Activated CD8-positive, alpha-beta T cell treated with anti-CD3 and anti-CD28 coated beads, Interleukin-2, amount 10 ng/mL, durations not matched to agents 7 days and 5 days (primary cell): ENCODE measurements around the gene ABCB11. TPM values are rescaled to one million over a fixed set of nuclear protein-coding genes. Genes with fewer than 3 reads are reported as not detected.

ENCODE experiments used
- ATAC-seq: fragments of 150-1000 bp; cut with Tn5 transposase; one replicate; pipeline ENCODE4 v1.10.0; 2021; ENCODE audit warnings: moderate library complexity
- CTCF ChIA-PET: fragments of 350-600 bp; sonication (Branson Sonifier 250); formaldehyde crosslinking; loops from one replicate; lab custom pipeline; 2021; ENCODE audit warnings: antibody characterized with exemption; lab: Charles Lee
- POLR2A ChIA-PET: fragments of 350-600 bp; sonication (Branson Sonifier 250); formaldehyde crosslinking; loops from one replicate; lab custom pipeline; 2021; ENCODE audit warnings: antibody characterized with exemption; lab: Charles Lee
- DNase-seq: peaks from one replicate; pipeline ENCODE4 v3.0.0-alpha.2; 2020
- H3K27ac Mint-ChIP-seq: one replicate; pipeline ENCODE4 v1.8.0; 2021; ENCODE audit warnings: mild to moderate bottlenecking, mixed read lengths
- H3K27me3 Mint-ChIP-seq: one replicate; pipeline ENCODE4 v1.8.0; 2021; ENCODE audit warnings: low read depth, mixed read lengths
- H3K36me3 Mint-ChIP-seq: one replicate; pipeline ENCODE4 v1.8.0; 2021; ENCODE audit warnings: low read depth, mixed read lengths
- H3K4me1 Mint-ChIP-seq: one replicate; pipeline ENCODE4 v1.8.0; 2021; ENCODE audit warnings: low read depth, mixed read lengths
- H3K4me3 Mint-ChIP-seq: one replicate; pipeline ENCODE4 v1.8.0; 2021; ENCODE audit warnings: mild to moderate bottlenecking, mixed read lengths
- H3K9me3 Mint-ChIP-seq: one replicate; pipeline ENCODE4 v1.8.0; 2022; ENCODE audit warnings: mixed read lengths; ENCODE audit not compliant: insufficient read depth
- total RNA-seq, 2 experiments: library from RNA; stranded (reverse); gene quantifications; one replicate each; pipeline ENCODE4 v1.2.3, GENCODE V29; 2021

ABCB11 gene
- total RNA-seq, 2 experiments from 2014 or later = 0.03 TPM; not detected in 1

DNA sequence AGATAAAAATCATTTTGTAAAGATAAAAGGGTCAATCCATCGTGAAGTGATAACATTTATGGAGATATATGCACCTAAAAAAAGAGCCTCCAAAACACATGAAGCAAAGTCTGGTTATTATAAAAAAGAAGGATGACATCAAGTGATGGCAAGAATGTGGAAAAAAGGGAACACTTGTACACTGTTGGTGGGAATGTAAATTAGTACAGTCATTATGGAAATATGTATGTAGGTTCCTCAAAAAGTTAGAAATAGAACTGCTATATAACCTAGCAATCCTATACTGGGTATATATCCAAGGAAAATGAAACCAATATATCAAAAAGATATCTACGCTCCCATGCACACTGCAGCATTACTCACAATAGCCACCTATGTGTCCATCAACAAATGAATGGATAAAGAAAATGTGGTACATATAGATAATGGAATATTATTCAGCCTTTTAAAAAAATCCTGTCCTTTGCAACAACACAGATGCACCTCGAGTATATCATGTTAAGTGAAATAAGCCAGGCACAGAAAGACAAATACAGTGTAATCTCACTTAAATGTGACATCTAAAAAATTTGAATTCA lies 28.9 kb downstream of the ABCB11 start:
- no peak overlapping the region for H3K27ac Mint-ChIP-seq
- no peaks in the 10 kb centered on the region for H3K36me3 Mint-ChIP-seq
- peaks cover 2% of the 10 kb centered on the region for H3K27me3 Mint-ChIP-seq
- POLR2A ChIA-PET = no interaction called here
- no peak overlapping the region for H3K4me3 Mint-ChIP-seq
- DNase-seq (no peak), ATAC-seq (no peak)
- H3K4me1 Mint-ChIP-seq = peaks cover 13% of the 10 kb centered on the region
- no peaks in the 10 kb centered on the region for H3K9me3 Mint-ChIP-seq
- CTCF ChIA-PET = no interaction called here

DNA sequence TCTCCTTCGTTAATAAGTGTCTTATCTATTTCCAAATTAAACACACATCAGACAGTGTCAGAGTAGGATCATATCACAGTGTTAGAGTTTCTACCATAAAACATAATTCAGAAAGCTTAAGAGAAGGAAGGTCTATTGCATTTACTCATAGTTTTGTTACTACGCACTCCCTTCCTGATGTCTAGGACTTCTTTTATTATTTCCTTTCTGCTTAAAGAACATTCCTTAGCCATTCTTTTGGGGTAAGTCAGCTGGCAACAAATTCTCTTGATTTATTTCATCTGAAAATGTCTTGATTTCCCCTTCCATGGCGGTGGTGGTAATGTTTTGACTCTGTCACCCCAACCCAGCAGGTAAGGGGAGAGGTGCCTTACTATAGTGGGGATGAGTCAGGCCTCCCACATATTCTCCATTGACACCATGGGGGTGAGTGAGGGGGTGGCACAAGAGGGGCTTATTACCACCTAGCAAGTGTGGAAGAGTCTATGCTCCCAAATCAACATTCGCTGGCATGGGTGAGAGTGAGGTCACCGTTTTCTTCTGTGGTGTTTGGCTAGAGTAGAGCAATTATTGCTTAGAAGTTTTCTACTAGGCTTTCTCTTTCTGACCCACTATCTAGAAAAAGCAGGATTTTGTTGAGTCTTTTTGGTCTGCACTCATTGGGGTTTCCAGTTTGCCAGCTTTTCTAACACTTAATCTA lies 29.9 kb downstream of the ABCB11 start:
- H3K36me3 Mint-ChIP-seq = no peaks in the 10 kb centered on the region
- no peak for ATAC-seq
- CTCF ChIA-PET = no interaction called here
- POLR2A ChIA-PET = no interaction called here
- no peak overlapping the region for H3K4me3 Mint-ChIP-seq
- H3K27me3 Mint-ChIP-seq = peaks cover 8% of the 10 kb centered on the region
- peaks cover 12% of the 10 kb centered on the region for H3K4me1 Mint-ChIP-seq
- no peak overlapping the region for H3K27ac Mint-ChIP-seq
- DNase-seq = no peak
- H3K9me3 Mint-ChIP-seq = no peaks in the 10 kb centered on the region

DNA sequence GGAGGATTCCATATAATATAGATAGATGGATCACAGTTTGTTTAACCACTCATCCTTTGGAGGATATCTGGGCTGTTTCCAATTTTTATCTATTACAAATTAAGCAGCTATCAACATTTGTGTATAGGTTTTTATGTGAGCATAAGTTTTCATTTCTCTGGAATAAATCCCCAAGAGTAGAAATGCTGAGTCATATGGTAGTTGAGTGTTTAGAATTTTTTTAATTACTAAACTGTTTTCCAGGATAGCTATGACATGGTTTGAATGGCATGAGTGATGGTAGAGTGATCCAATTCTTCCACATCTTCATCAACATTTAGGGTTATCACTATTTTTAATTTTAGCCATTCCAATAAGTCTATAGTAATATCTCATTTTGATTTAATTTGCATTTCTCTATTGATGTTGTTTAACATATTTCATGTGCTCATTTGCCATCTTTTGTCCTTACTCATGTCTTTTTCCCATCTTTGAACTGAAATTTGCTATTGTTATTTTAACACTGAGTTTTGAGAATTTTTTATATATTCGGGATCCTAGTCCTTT lies 31.4 kb downstream of the ABCB11 start:
- CTCF ChIA-PET = interaction anchor here (0.9 kb wide), 1 partner anchor 110 kb away, joined by 3 read pairs; no protein-coding TSS in a partner anchor
- no peak for ATAC-seq
- H3K4me1 Mint-ChIP-seq = peaks cover 12% of the 10 kb centered on the region
- H3K4me3 Mint-ChIP-seq = no peak overlapping the region
- POLR2A ChIA-PET = no interaction called here
- peaks cover 11% of the 10 kb centered on the region for H3K27me3 Mint-ChIP-seq
- no peaks in the 10 kb centered on the region for H3K9me3 Mint-ChIP-seq
- DNase-seq = no peak
- no peaks in the 10 kb centered on the region for H3K36me3 Mint-ChIP-seq
- no peak overlapping the region for H3K27ac Mint-ChIP-seq

DNA sequence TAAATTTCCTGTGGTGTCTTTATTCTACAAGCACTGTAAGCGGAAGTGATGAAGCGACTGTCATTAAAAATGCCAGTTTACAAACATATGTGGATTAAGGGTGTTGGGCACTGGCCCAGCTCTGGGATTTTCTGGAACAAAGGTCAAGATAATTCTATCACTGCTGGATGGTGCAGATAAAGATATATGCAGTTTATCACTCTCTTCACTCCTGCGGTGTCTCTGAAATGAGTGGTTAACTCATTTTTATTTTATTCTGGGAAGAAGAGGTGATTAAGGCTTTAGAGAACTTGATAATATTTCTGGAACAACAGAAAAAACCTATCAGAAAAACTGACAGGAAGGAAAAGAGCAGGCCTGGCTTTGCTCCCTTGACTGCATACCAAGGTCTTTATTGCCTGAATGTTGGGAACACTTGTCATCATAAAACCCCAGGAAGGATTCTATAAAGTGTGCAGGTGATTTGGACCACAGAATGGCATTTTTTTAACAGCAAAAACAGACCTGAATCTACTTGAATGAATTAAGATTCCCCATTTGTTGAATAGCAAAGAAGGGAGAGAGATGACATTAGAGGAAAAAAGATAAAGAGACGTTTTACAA lies 32.4 kb downstream of the ABCB11 start:
- H3K4me3 Mint-ChIP-seq = no peak overlapping the region
- ATAC-seq (no peak), DNase-seq (no peak)
- H3K9me3 Mint-ChIP-seq = no peaks in the 10 kb centered on the region
- H3K36me3 Mint-ChIP-seq = no peaks in the 10 kb centered on the region
- ChIA-PET CTCF (interaction anchor here (1.1 kb wide), 1 partner anchor 133 kb away, joined by 4 read pairs; no protein-coding TSS in a partner anchor), POLR2A (no interaction called here)
- H3K27me3 Mint-ChIP-seq = peaks cover 15% of the 10 kb centered on the region
- no peak overlapping the region for H3K27ac Mint-ChIP-seq
- H3K4me1 Mint-ChIP-seq = peaks cover 12% of the 10 kb centered on the region

DNA sequence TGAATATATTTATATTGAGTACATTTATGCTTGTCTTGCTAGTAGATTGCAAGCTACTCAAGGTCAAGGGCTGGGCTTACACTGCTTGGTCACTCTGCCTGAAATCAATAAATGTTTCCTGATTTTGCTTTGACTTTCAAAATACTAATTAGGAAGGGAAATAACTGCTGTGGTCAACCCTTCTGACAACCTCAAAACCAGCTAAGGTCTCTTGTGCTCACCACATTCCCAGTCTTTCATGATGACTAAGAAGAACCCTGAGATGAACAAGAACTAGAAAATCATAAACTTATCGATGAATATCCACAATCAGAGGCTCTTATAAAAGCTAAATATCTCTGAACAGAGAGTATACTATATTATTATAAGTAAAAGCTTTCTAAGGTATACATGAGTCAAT lies 33.3 kb downstream of the ABCB11 start:
- Mint-ChIP-seq H3K36me3 (no peaks in the 10 kb centered on the region), H3K27me3 (peaks cover 15% of the 10 kb centered on the region), H3K4me1 (peaks cover 12% of the 10 kb centered on the region), H3K27ac (no peak overlapping the region), H3K4me3 (no peak overlapping the region), H3K9me3 (no peaks in the 10 kb centered on the region)
- CTCF ChIA-PET = interaction anchor here (1.1 kb wide), 1 partner anchor 134 kb away, joined by 4 read pairs; no protein-coding TSS in a partner anchor
- ATAC-seq (no peak), DNase-seq (no peak)
- POLR2A ChIA-PET = no interaction called here

DNA sequence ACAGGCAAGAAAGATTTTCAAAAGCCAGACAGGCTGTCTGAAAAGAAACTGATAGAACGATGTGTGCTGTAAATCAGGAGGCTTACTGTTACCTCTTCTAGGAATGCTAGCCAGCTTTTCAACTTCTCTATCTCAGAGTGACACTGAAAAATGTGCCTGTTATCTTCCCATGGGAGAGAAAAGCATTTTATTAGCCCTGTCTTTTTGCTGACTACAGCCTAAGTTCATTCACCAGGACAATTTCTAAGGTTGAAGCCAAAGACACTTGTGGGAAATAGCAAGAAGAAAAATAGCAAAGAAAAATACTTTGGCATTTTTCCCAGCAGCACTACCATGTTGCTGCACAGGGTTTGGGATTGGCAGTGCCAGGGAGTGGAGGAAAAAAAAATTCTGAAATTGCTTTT lies 34.0 kb downstream of the ABCB11 start:
- ATAC-seq (no peak), DNase-seq (no peak)
- POLR2A ChIA-PET = no interaction called here
- H3K4me3 Mint-ChIP-seq = no peak overlapping the region
- CTCF ChIA-PET = no interaction called here
- H3K9me3 Mint-ChIP-seq = no peaks in the 10 kb centered on the region
- peaks cover 15% of the 10 kb centered on the region for H3K27me3 Mint-ChIP-seq
- no peak overlapping the region for H3K27ac Mint-ChIP-seq
- peaks cover 12% of the 10 kb centered on the region for H3K4me1 Mint-ChIP-seq
- H3K36me3 Mint-ChIP-seq = no peaks in the 10 kb centered on the region

DNA sequence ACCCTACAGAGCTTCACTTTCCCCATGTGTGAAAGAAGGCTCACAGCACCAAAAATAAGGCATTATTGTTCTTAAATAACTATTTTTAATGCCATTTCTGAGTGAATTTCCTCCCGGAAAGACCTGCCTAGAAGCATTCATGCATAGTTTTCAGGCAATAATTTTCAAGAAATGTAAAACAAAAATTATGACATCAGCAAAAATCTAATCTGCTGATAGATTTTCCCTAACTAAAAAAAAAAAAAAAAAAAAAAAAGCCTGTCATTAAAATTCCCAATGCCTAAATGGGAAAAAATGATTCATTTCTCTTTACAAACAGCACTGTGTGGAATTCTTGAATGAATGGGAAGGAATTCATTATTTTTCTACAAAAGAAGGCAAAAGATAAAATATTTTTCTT lies 35.4 kb downstream of the ABCB11 start:
- ATAC-seq (no peak), DNase-seq (no peak)
- Mint-ChIP-seq H3K9me3 (no peaks in the 10 kb centered on the region), H3K27ac (no peak overlapping the region), H3K27me3 (peaks cover 15% of the 10 kb centered on the region), H3K4me3 (no peak overlapping the region), H3K4me1 (peaks cover 12% of the 10 kb centered on the region), H3K36me3 (no peaks in the 10 kb centered on the region)
- CTCF ChIA-PET = interaction anchor here (0.6 to 1.3 kb wide), 3 partner anchors 136 to 146 kb away, joined by 3 to 4 read pairs (median 3); no protein-coding TSS in a partner anchor
- POLR2A ChIA-PET = no interaction called here

DNA sequence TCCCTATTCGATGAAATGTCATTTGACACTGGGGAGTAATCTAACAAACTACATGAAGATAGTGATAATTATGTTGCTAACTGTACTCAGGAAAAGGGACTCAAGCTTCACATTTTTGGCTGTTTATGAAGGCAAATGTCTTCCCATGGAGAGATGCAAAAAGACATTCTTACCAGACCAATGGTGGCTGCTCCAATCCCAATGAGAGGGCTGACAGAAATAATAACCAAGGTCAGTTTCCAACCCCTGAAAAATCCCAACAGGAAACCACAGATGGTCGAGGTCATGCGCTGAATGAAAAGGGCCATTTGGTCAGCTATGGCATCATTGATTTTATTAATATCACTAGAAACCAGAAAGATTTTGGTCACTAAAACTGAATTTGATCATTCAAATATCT lies 37.6 kb downstream of the ABCB11 start:
- ChIA-PET POLR2A (no interaction called here), CTCF (no interaction called here)
- no peak overlapping the region for H3K4me3 Mint-ChIP-seq
- no peak for ATAC-seq
- peaks cover 12% of the 10 kb centered on the region for H3K4me1 Mint-ChIP-seq
- H3K36me3 Mint-ChIP-seq = no peaks in the 10 kb centered on the region
- H3K27me3 Mint-ChIP-seq = peaks cover 13% of the 10 kb centered on the region
- DNase-seq = no peak
- H3K27ac Mint-ChIP-seq = no peak overlapping the region
- H3K9me3 Mint-ChIP-seq = no peaks in the 10 kb centered on the region

DNA sequence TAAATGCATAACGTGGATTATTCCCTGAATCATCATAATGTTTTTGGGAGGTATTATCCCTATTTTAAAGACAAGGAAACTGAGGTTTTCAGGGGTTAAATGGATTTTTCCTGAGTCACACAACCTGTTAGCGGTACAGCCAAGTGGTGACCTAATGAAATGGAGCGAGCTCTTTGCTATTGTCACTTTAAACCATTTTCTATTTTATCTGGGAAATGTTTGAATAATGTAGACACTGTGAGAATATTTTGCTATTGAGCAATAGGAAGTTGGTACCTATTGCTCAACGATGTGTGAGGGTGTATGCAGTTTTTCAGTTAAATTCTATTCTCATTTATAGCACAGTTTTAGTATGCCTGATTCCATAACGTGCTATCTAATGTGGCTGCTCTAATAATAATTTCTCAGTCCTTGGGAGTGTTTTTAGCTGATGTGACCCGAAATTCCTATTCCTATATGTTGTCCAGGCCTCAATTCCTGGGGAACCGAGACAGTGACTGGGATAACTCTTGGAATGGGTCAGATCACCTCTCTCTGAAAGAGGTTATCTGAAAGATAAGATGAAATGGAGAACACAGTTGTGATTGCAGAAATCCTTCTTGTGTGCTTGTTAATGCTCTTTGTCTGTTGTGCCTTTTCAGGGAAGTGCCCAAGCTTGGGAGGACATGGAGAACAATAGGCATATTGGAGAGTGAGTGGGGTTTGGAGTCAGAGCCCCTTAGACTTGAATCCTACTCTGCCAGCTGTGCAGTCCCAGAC lies 38.4 kb downstream of the ABCB11 start:
- Mint-ChIP-seq H3K27me3 (peaks cover 13% of the 10 kb centered on the region), H3K4me3 (no peak overlapping the region), H3K9me3 (no peaks in the 10 kb centered on the region), H3K36me3 (no peaks in the 10 kb centered on the region), H3K4me1 (peaks cover 6% of the 10 kb centered on the region), H3K27ac (no peak overlapping the region)
- ChIA-PET POLR2A (no interaction called here), CTCF (no interaction called here)
- DNase-seq (no peak), ATAC-seq (no peak)

DNA sequence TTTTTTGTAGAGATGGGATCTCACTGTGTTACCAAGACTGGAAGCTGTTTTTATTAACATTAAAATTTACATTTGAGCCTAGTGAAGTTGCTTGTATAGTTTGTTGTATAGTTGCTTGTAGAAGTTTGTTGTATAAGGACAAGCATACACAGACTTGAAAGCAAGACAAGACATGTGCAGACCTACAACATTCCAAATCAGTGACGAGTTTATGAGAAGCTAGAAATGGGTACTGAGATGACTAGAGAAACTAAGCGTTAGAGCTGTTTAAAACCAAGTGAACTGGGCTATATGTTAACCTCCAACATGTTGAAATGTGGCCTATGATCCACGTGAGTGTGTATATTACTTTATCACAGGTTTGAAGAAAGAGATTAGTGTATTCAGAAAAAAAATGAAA lies 39.1 kb downstream of the ABCB11 start:
- POLR2A ChIA-PET = no interaction called here
- no peak for DNase-seq
- peaks cover 13% of the 10 kb centered on the region for H3K27me3 Mint-ChIP-seq
- no peak for ATAC-seq
- no peaks in the 10 kb centered on the region for H3K36me3 Mint-ChIP-seq
- H3K27ac Mint-ChIP-seq = no peak overlapping the region
- H3K9me3 Mint-ChIP-seq = no peaks in the 10 kb centered on the region
- no peaks in the 10 kb centered on the region for H3K4me1 Mint-ChIP-seq
- no peak overlapping the region for H3K4me3 Mint-ChIP-seq
- CTCF ChIA-PET = no interaction called here

DNA sequence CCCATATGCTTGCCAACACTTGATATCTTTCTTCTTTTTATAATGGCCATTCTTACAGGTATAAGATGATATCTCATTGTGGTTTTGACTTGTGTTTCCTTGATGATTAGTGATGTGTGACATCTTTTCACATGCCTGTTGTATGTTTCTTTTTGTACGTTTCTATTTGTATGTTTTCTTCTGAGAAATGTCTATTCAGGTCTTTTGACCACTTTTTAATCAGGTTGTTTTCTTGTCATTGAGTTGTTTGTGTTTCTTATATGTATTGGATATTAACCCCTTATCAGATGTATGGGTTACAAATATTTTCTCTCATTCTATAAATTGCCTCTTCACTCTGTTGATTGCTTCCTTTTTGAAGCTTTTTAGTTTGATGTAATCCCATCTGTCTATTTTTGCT lies 42.4 kb downstream of the ABCB11 start:
- H3K27me3 Mint-ChIP-seq = peaks cover 10% of the 10 kb centered on the region
- H3K27ac Mint-ChIP-seq = no peak overlapping the region
- no peak overlapping the region for H3K4me3 Mint-ChIP-seq
- DNase-seq (no peak), ATAC-seq (no peak)
- no peaks in the 10 kb centered on the region for H3K36me3 Mint-ChIP-seq
- ChIA-PET POLR2A (no interaction called here), CTCF (no interaction called here)
- H3K4me1 Mint-ChIP-seq = no peaks in the 10 kb centered on the region
- no peaks in the 10 kb centered on the region for H3K9me3 Mint-ChIP-seq
